ENCODE results near the gene POU2F3.

DNA sequence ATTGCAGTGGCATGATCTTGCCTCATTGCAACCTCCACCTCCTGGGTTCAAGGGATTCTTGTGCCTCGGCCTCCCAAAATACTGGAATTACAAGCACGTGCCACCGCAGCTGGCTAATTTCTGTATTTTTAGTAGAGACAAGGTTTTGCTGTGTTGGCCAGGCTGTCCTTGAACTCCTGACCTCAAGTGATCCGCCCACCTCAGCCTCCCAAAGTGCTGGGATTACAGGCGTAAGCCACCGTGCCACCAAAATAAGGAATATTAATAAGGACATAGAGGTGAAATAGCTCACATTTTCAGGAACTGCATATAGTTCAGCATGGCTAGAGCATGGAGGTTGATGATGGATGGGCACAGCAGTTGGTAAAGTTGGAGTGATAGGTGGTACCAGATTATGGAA is 117.7 kb downstream of the POU2F3 start:
- TF ChIP-seq, protein P1, sequence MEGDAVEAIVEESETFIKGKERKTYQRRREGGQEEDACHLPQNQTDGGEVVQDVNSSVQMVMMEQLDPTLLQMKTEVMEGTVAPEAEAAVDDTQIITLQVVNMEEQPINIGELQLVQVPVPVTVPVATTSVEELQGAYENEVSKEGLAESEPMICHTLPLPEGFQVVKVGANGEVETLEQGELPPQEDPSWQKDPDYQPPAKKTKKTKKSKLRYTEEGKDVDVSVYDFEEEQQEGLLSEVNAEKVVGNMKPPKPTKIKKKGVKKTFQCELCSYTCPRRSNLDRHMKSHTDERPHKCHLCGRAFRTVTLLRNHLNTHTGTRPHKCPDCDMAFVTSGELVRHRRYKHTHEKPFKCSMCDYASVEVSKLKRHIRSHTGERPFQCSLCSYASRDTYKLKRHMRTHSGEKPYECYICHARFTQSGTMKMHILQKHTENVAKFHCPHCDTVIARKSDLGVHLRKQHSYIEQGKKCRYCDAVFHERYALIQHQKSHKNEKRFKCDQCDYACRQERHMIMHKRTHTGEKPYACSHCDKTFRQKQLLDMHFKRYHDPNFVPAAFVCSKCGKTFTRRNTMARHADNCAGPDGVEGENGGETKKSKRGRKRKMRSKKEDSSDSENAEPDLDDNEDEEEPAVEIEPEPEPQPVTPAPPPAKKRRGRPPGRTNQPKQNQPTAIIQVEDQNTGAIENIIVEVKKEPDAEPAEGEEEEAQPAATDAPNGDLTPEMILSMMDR (IDR thresholded peaks at IDR 0.05), result no peak
- no peak for TF ChIP-seq POLR2A (IDR thresholded peaks at IDR 0.05)

Measured in heart left ventricle (tissue), 13 donors.